HCT116 (cell line): ENCODE measurements around the gene MSI2. TPM values are rescaled to one million over a fixed set of nuclear protein-coding genes. Genes with fewer than 3 reads are reported as not detected.

Experiments used
- ATAC-seq: fragments of 200-7000 bp; cut with Tn5 transposase; 2 replicates; pipeline ENCODE4 v1.9.1; 2020; ENCODE audit warnings: mild to moderate bottlenecking, moderate library complexity
- BruUV-seq: library from RNA; stranded (reverse); fragments of 400-500 nt; replicated peaks from 2 replicates; lab custom pipeline; 2021; lab: Mats Ljungman, UMichigan
- CTCF ChIA-PET: fragments of 300-600 bp; sonication (Branson Sonifier 250); formaldehyde crosslinking; loops from one replicate; lab custom pipeline; 2021; ENCODE audit warnings: antibody characterized with exemption; lab: Charles Lee
- POLR2A ChIA-PET: fragments of 300-600, 350-600 bp; sonication (Branson Sonifier 250); formaldehyde crosslinking; loops from one replicate; lab custom pipeline; 2021; ENCODE audit warnings: antibody characterized with exemption; lab: Charles Lee
- RAD21 ChIA-PET, 2 experiments: fragments of 300-600 bp; sonication (Branson Sonifier 250); formaldehyde crosslinking; loops; one replicate each; lab custom pipeline; 2023; ENCODE audit warnings: low total read pairs in 2 of 2; ENCODE audit not compliant: uncharacterized antibody in 2 of 2, unreplicated experiment in 2 of 2, low non-redundant PET in 1 of 2; lab: Charles Lee
- DNase-seq: peaks from one replicate; pipeline ENCODE4 v3.0.0-alpha.2; 2010; ENCODE audit warnings: low read depth, low spot score
- H2AFZ ChIP-seq: fragments of 200-600 bp; shearing (Covaris generic), sonication (generic); 2 replicates; pipeline ENCODE4 v1.6.1; 2017; ENCODE audit warnings: low read depth, mixed run types, mixed read lengths, antibody characterized with exemption, low read length; ENCODE audit not compliant: poor library complexity, severe bottlenecking
- H3K27ac ChIP-seq: 2 replicates; pipeline ENCODE4 v1.5.1; 2012; ENCODE audit warnings: low read depth, low read length
- H3K27me3 ChIP-seq: fragments of 200-600 bp; sonication (generic); 2 replicates; pipeline ENCODE4 v1.6.1; 2016; ENCODE audit warnings: mixed run types, low read length, mixed read lengths; ENCODE audit not compliant: insufficient read depth
- H3K36me3 ChIP-seq, 2 experiments: fragments of 200-500 bp in 1 of 2; fragments of 200-600 bp in 1 of 2; sonication (Bioruptor generic) in 1 of 2; sonication (generic) in 1 of 2; 2 replicates each; pipeline versions ENCODE4 v1.5.1 to v1.6.1; 2014 to 2016; ENCODE audit warnings: low read length in 2 of 2, inconsistent platforms in 1 of 2, mixed read lengths in 1 of 2, mixed run types in 1 of 2; ENCODE audit not compliant: insufficient read depth in 2 of 2, control insufficient read depth in 1 of 2
- H3K4me1 ChIP-seq, 2 experiments: fragments of 200-600 bp in 1 of 2; sonication (generic) in 1 of 2; 2 replicates each; pipeline versions ENCODE4 v1.5.1 to v1.6.1; 2012 to 2017; ENCODE audit warnings: low read length in 2 of 2, inconsistent platforms in 1 of 2, mild to moderate bottlenecking in 1 of 2, mixed read lengths in 1 of 2, mixed run types in 1 of 2, moderate library complexity in 1 of 2; ENCODE audit not compliant: insufficient read depth in 2 of 2, control insufficient read depth in 1 of 2
- H3K4me2 ChIP-seq: fragments of 200-600 bp; sonication (generic); 2 replicates; pipeline ENCODE4 v1.6.1; 2017; ENCODE audit warnings: mixed run types, low read length, mixed read lengths
- H3K4me3 ChIP-seq, 2 experiments: fragments of 200-600 bp in 1 of 2; sonication (generic) in 1 of 2; replicated peaks in 1 of 2; 2 replicates each; pipeline ENCODE4 v1.5.1; 2011 to 2016; ENCODE audit warnings: low read length in 2 of 2, control low read depth in 1 of 2, low read depth in 1 of 2, mild to moderate bottlenecking in 1 of 2, mixed read lengths in 1 of 2, mixed run types in 1 of 2
- H3K79me2 ChIP-seq: fragments of 200-600 bp; sonication (generic); 2 replicates; pipeline ENCODE4 v1.6.1; 2017; ENCODE audit warnings: mild to moderate bottlenecking, mixed run types, low read length, moderate library complexity, mixed read lengths; ENCODE audit not compliant: insufficient read depth
- H3K9ac ChIP-seq: fragments of 200-600 bp; sonication (generic); 2 replicates; pipeline ENCODE4 v1.6.1; 2016; ENCODE audit warnings: low read length, mixed read lengths
- H3K9me2 ChIP-seq: fragments of 200-600 bp; sonication (generic), shearing (Covaris generic); 2 replicates; pipeline ENCODE4 v1.6.1; 2017; ENCODE audit warnings: mixed run types, mild to moderate bottlenecking, moderate library complexity; ENCODE audit not compliant: insufficient read depth
- H3K9me3 ChIP-seq, 2 experiments: fragments of 200-500 bp in 1 of 2; fragments of 200-600 bp in 1 of 2; sonication (Bioruptor generic) in 1 of 2; sonication (generic) in 1 of 2; 2 replicates each; pipeline ENCODE4 v1.6.1; 2014 to 2017; ENCODE audit warnings: low read length in 2 of 2, mixed read lengths in 2 of 2, inconsistent platforms in 1 of 2, low read depth in 1 of 2, mild to moderate bottlenecking in 1 of 2, mixed run types in 1 of 2, moderate library complexity in 1 of 2; ENCODE audit not compliant: control insufficient read depth in 1 of 2, insufficient read depth in 1 of 2
- H4K20me1 ChIP-seq: fragments of 200-600 bp; sonication (generic), shearing (Covaris generic); 2 replicates; pipeline ENCODE4 v1.6.1; 2017; ENCODE audit warnings: mixed run types, mild to moderate bottlenecking, moderate library complexity; ENCODE audit not compliant: insufficient read depth
- EGR1 ChIP-seq: IDR thresholded peaks from 2 replicates; pipeline ENCODE4 v1.6.1; 2012; ENCODE audit warnings: low read depth
- ELF1 ChIP-seq: IDR thresholded peaks from 2 replicates; pipeline ENCODE4 v1.6.1; 2012; ENCODE audit warnings: low read depth, borderline replicate concordance
- EZH2 ChIP-seq: fragments of 200-600 bp; sonication (generic); IDR thresholded peaks from 2 replicates; pipeline ENCODE4 v1.6.1; 2017; ENCODE audit warnings: antibody characterized with exemption, mixed run types
- EZH2phosphoT487 ChIP-seq: fragments of 200-600 bp; IDR thresholded peaks from 2 replicates; pipeline ENCODE4 v1.6.1; 2018; ENCODE audit warnings: antibody characterized with exemption, borderline replicate concordance
- FOSL1 ChIP-seq: IDR thresholded peaks from 2 replicates; pipeline ENCODE4 v1.6.1; 2012; ENCODE audit warnings: low read depth
- JUND ChIP-seq: IDR thresholded peaks from 2 replicates; pipeline ENCODE4 v1.6.1; 2012
- MAX ChIP-seq: IDR thresholded peaks from 2 replicates; pipeline ENCODE4 v1.6.1; 2012
- POLR2A ChIP-seq: IDR thresholded peaks from 2 replicates; pipeline ENCODE4 v1.7.0; 2011; ENCODE audit warnings: borderline replicate concordance; ENCODE audit not compliant: insufficient read depth, insufficient read length; ENCODE audit errors: extremely low read depth
- RAD21 ChIP-seq: IDR thresholded peaks from 2 replicates; pipeline ENCODE4 v1.6.1; 2012; ENCODE audit warnings: low read depth, mild to moderate bottlenecking
- REST ChIP-seq: IDR thresholded peaks from 2 replicates; pipeline ENCODE4 v1.6.1; 2012; ENCODE audit warnings: low read depth
- SIN3A ChIP-seq: IDR thresholded peaks from 2 replicates; pipeline ENCODE4 v1.6.1; 2012; ENCODE audit warnings: low read depth
- SP1 ChIP-seq: IDR thresholded peaks from 2 replicates; pipeline ENCODE4 v1.6.1; 2012; ENCODE audit warnings: low read depth
- TCF7L2 ChIP-seq: IDR thresholded peaks from 2 replicates; pipeline ENCODE4 v1.7.0; 2011; ENCODE audit warnings: borderline replicate concordance, inconsistent platforms; ENCODE audit not compliant: insufficient read depth, insufficient read length; ENCODE audit errors: extremely low read depth
- YY1 ChIP-seq: IDR thresholded peaks from 2 replicates; pipeline ENCODE4 v1.6.1; 2011; ENCODE audit warnings: low read length, low read depth, moderate library complexity, mild to moderate bottlenecking; ENCODE audit not compliant: insufficient replicate concordance; ENCODE audit errors: extremely low read depth
- ZBTB33 ChIP-seq: IDR thresholded peaks from 2 replicates; pipeline ENCODE4 v1.6.1; 2011; ENCODE audit warnings: mild to moderate bottlenecking, low read length, moderate library complexity; ENCODE audit not compliant: insufficient replicate concordance; ENCODE audit errors: extremely low read depth
- ZFX ChIP-seq: fragments of 450-650 bp; IDR thresholded peaks from 2 replicates; pipeline ENCODE4 v1.6.1; 2017
- ZNF274 ChIP-seq: fragments of 200-500 bp; sonication (Bioruptor generic); IDR thresholded peaks from 2 replicates; pipeline ENCODE4 v1.6.1; 2014; ENCODE audit warnings: mild to moderate bottlenecking, low read depth, low read length, inconsistent platforms
- intact Hi-C: fragments of 100-400 bp; cut with micrococcal nuclease; formaldehyde crosslinking; loops from 2 replicates; pipeline ENCODE4 v1.10.0; 2022
- total RNA-seq: library from RNA; stranded (reverse); gene quantifications from one replicate; pipeline ENCODE4 v1.2.1, GENCODE V29; 2021; ENCODE audit not compliant: unreplicated experiment
- TF ChIP-seq, protein P1 (sequence below), 3 experiments: fragments of 200-600 bp in 1 of 3; sonication (generic) in 1 of 3; IDR thresholded peaks in 2 of 3; conservative IDR thresholded peaks in 1 of 3; 2 replicates each; pipeline ENCODE4 v1.5.1; 2012 to 2017; ENCODE audit warnings: low read depth in 2 of 3, low read length in 2 of 3, antibody characterized with exemption in 1 of 3, borderline replicate concordance in 1 of 3, control low read depth in 1 of 3, mild to moderate bottlenecking in 1 of 3, mixed read lengths in 1 of 3, mixed run types in 1 of 3, moderate library complexity in 1 of 3; ENCODE audit not compliant: insufficient read depth in 1 of 3
- TF ChIP-seq, protein P2 (sequence below): IDR thresholded peaks from 2 replicates; pipeline ENCODE4 v1.6.1; 2012

The MSI2 gene
- total RNA-seq, 1 experiment from 2014 or later, result 137 TPM

DNA sequence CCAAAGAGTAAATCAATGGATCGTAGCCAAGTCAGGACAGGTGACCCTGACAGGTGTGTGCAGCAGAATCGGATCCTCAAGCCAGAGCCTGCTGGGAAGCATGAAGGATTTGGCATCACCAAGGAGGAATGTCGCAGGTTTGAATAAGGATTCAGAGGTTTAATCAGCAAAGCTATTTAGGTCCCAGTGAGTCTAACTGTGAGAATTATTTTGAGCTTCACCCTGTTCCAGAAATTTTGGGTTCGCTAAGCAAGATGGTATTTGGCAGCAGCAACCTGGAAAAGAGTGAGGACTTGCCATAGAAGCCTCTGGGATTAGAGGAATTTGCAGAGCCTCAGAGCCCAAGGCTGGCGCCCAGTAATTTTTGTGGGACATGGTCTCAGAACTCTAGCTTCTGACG is 315.7 kb downstream of the MSI2 start:
- ChIA-PET POLR2A (no interaction called here), CTCF (no interaction called here), RAD21 (no interaction called here)
- H3K36me3 ChIP-seq, result no peaks in the 10 kb centered on the region
- H3K9me2 ChIP-seq, result no peaks in the 10 kb centered on the region
- no peaks in the 10 kb centered on the region for H3K9me3 ChIP-seq
- no peak overlapping the region for H3K27ac ChIP-seq
- no peaks in the 10 kb centered on the region for H3K27me3 ChIP-seq
- H3K4me3 ChIP-seq, result no peak overlapping the region
- H2AFZ ChIP-seq, result no peak overlapping the region
- ATAC-seq (no peak), DNase-seq (no peak)
- no peak overlapping the region for H3K4me2 ChIP-seq
- TF ChIP-seq SIN3A (no peak), EGR1 (no peak), ZBTB33 (no peak), EZH2 (no peak), REST (no peak), RAD21 (no peak), MAX (no peak), ZFX (no peak), JUND (no peak), FOSL1 (no peak), SP1 (no peak), YY1 (no peak), TCF7L2 (no peak), ZNF274 (no peak), EZH2phosphoT487 (no peak), POLR2A (no peak), ELF1 (no peak)
- TF ChIP-seq, protein P1, sequence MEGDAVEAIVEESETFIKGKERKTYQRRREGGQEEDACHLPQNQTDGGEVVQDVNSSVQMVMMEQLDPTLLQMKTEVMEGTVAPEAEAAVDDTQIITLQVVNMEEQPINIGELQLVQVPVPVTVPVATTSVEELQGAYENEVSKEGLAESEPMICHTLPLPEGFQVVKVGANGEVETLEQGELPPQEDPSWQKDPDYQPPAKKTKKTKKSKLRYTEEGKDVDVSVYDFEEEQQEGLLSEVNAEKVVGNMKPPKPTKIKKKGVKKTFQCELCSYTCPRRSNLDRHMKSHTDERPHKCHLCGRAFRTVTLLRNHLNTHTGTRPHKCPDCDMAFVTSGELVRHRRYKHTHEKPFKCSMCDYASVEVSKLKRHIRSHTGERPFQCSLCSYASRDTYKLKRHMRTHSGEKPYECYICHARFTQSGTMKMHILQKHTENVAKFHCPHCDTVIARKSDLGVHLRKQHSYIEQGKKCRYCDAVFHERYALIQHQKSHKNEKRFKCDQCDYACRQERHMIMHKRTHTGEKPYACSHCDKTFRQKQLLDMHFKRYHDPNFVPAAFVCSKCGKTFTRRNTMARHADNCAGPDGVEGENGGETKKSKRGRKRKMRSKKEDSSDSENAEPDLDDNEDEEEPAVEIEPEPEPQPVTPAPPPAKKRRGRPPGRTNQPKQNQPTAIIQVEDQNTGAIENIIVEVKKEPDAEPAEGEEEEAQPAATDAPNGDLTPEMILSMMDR (IDR thresholded peaks at IDR 0.05 in 2 of 3, conservative IDR thresholded peaks at IDR 0.05 in 1 of 3; ENCODE audit: borderline replicate concordance in 1 of 3, insufficient read depth in 1 of 3, low read depth in 2 of 3, low read length in 2 of 3), result no peak
- TF ChIP-seq, protein P2, sequence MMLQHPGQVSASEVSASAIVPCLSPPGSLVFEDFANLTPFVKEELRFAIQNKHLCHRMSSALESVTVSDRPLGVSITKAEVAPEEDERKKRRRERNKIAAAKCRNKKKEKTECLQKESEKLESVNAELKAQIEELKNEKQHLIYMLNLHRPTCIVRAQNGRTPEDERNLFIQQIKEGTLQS, result no peak
- H3K79me2 ChIP-seq, result no peaks in the 10 kb centered on the region
- no TSS peak for BruUV-seq
- H4K20me1 ChIP-seq, result no peaks in the 10 kb centered on the region
- peaks cover 0 to 4% of the 10 kb centered on the region in 2 experiments; a peak in 1 of 4 replicates for H3K4me1 ChIP-seq
- H3K9ac ChIP-seq, result no peak overlapping the region
- intact Hi-C loops, result no loop called here
